SJCRH30 (cell line): ENCODE results near the gene P2RY1. TPM values are rescaled to one million over a fixed set of nuclear protein-coding genes. Genes with fewer than 3 reads are reported as not detected.
"Not testable (repeated sequence)": the region's sequence is repeated elsewhere in the genome, so short reads cannot be mapped to it uniquely, and the experiment has no call there.

Source experiments
- DNase-seq, 2 experiments: peaks; one replicate each; pipeline ENCODE4 v3.0.0-alpha.2; 2015 to 2020
- H3K27ac ChIP-seq: fragments of 250-450 bp; sonication (Bioruptor Pico); 2 replicates; pipeline ENCODE4 v1.5.1; 2020; ENCODE audit warnings: mild to moderate bottlenecking, moderate library complexity
- H3K27me3 ChIP-seq: fragments of 250-450 bp; sonication (Bioruptor Pico); 2 replicates; pipeline ENCODE4 v1.5.1; 2020; ENCODE audit warnings: mild to moderate bottlenecking, moderate library complexity
- H3K36me3 ChIP-seq: fragments of 250-450 bp; sonication (Bioruptor Pico); 2 replicates; pipeline ENCODE4 v1.5.1; 2020; ENCODE audit warnings: mild to moderate bottlenecking, moderate library complexity
- H3K4me1 ChIP-seq: fragments of 250-450 bp; sonication (Bioruptor Pico); 2 replicates; pipeline ENCODE4 v1.5.1; 2020; ENCODE audit warnings: mild to moderate bottlenecking, moderate library complexity
- H3K4me3 ChIP-seq: fragments of 250-450 bp; sonication (Bioruptor Pico); 2 replicates; pipeline ENCODE4 v1.5.1; 2020; ENCODE audit warnings: mild to moderate bottlenecking, moderate library complexity
- H3K9me3 ChIP-seq: fragments of 250-450 bp; sonication (Bioruptor Pico); replicated peaks from 2 replicates; pipeline ENCODE4 v1.5.1; 2020; ENCODE audit warnings: mild to moderate bottlenecking, moderate library complexity
- total RNA-seq: library from RNA; depleted of rRNA; stranded (reverse); fragments of >200 nt; shearing (Covaris generic); gene quantifications from 2 replicates; pipeline ENCODE4 v1.2.3, GENCODE V29; 2014

P2RY1 gene
- total RNA-seq, 1 experiment from 2014 or later: 1.5 TPM

- Histone ChIP-seq H3K4me1 (no peaks in the 10 kb centered on the region), H3K27me3 (no peaks in the 10 kb centered on the region), H3K36me3 (no peaks in the 10 kb centered on the region), H3K27ac (no peak overlapping the region), H3K4me3 (no peak overlapping the region), H3K9me3 (no peaks in the 10 kb centered on the region)
- no peak for DNase-seq
Measured at GRCh38 chr3:152857082-152857481, 22.2 kb downstream of the P2RY1 start.

GRCh38 chr3:152858170-152858800 is 23.4 kb downstream of the P2RY1 start:
- no peaks in the 10 kb centered on the region for H3K4me1 ChIP-seq
- H3K27me3 ChIP-seq: no peaks in the 10 kb centered on the region
- no peak overlapping the region for H3K27ac ChIP-seq
- no peak for DNase-seq
- H3K9me3 ChIP-seq: no peaks in the 10 kb centered on the region
- H3K4me3 ChIP-seq: no peak overlapping the region
- H3K36me3 ChIP-seq: no peaks in the 10 kb centered on the region

- no peaks in the 10 kb centered on the region for H3K27me3 ChIP-seq
Measured at GRCh38 chr3:152860736-152861135, 25.8 kb downstream of the P2RY1 start.

GRCh38 chr3:152865668-152866245 is 30.8 kb downstream of the P2RY1 start:
- no peaks in the 10 kb centered on the region for H3K27me3 ChIP-seq
- no peaks in the 10 kb centered on the region for H3K9me3 ChIP-seq
- H3K4me1 ChIP-seq: no peaks in the 10 kb centered on the region
- H3K4me3 ChIP-seq: no peak overlapping the region
- no peak overlapping the region for H3K27ac ChIP-seq
- no peak for DNase-seq
- H3K36me3 ChIP-seq: no peaks in the 10 kb centered on the region

More at GRCh38 chr3:152860736-152861135, 25.8 kb downstream of the P2RY1 start:
- H3K4me1 ChIP-seq: no peaks in the 10 kb centered on the region
- H3K36me3 ChIP-seq: no peaks in the 10 kb centered on the region
- H3K4me3 ChIP-seq: no peak overlapping the region
- DNase-seq: no peak
- H3K27ac ChIP-seq: no peak overlapping the region
- H3K9me3 ChIP-seq: no peaks in the 10 kb centered on the region

- Histone ChIP-seq H3K4me1 (no peaks in the 10 kb centered on the region), H3K9me3 (no peaks in the 10 kb centered on the region), H3K27ac (no peak overlapping the region), H3K27me3 (no peaks in the 10 kb centered on the region), H3K4me3 (no peak overlapping the region), H3K36me3 (no peaks in the 10 kb centered on the region)
- no peak for DNase-seq
Measured at GRCh38 chr3:152870027-152870426, 35.1 kb downstream of the P2RY1 start.

- H3K27ac ChIP-seq, DNase-seq, H3K27me3 ChIP-seq, H3K4me3 ChIP-seq, H3K9me3 ChIP-seq, H3K36me3 ChIP-seq, H3K4me1 ChIP-seq: not testable (repeated sequence)
Measured at GRCh38 chr3:152873314-152873713, 38.4 kb downstream of the P2RY1 start.

- H3K9me3 ChIP-seq: no peaks in the 10 kb centered on the region
- H3K4me1 ChIP-seq: no peaks in the 10 kb centered on the region
- H3K27ac ChIP-seq: no peak overlapping the region
- H3K27me3 ChIP-seq: no peaks in the 10 kb centered on the region
- H3K36me3 ChIP-seq: no peaks in the 10 kb centered on the region
- DNase-seq: no peak
- H3K4me3 ChIP-seq: no peak overlapping the region
Measured at GRCh38 chr3:152874896-152875749, 40.2 kb downstream of the P2RY1 start.

GRCh38 chr3:152879130-152879789 is 44.3 kb downstream of the P2RY1 start:
- no peaks in the 10 kb centered on the region for H3K27me3 ChIP-seq
- no peak overlapping the region for H3K27ac ChIP-seq
- no peaks in the 10 kb centered on the region for H3K4me1 ChIP-seq
- no peak for DNase-seq
- no peaks in the 10 kb centered on the region for H3K9me3 ChIP-seq
- no peaks in the 10 kb centered on the region for H3K36me3 ChIP-seq
- no peak overlapping the region for H3K4me3 ChIP-seq

GRCh38 chr3:152879790-152880174 is 44.9 kb downstream of the P2RY1 start:
- no peak for DNase-seq
- H3K4me3 ChIP-seq: no peak overlapping the region
- H3K27ac ChIP-seq: no peak overlapping the region
- H3K27me3 ChIP-seq: no peaks in the 10 kb centered on the region
- H3K9me3 ChIP-seq: no peaks in the 10 kb centered on the region
- H3K36me3 ChIP-seq: no peaks in the 10 kb centered on the region
- no peaks in the 10 kb centered on the region for H3K4me1 ChIP-seq

GRCh38 chr3:152885076-152885475 is 50.1 kb downstream of the P2RY1 start:
- Histone ChIP-seq H3K4me3 (no peak overlapping the region), H3K4me1 (no peaks in the 10 kb centered on the region)

More at GRCh38 chr3:152885076-152885475, 50.1 kb downstream of the P2RY1 start:
- DNase-seq: no peak
- Histone ChIP-seq H3K36me3 (no peaks in the 10 kb centered on the region), H3K9me3 (no peaks in the 10 kb centered on the region), H3K27me3 (no peaks in the 10 kb centered on the region), H3K27ac (no peak overlapping the region)
